Measurements from ENCODE around the gene RAB13.

Gene RAB13

DNA sequence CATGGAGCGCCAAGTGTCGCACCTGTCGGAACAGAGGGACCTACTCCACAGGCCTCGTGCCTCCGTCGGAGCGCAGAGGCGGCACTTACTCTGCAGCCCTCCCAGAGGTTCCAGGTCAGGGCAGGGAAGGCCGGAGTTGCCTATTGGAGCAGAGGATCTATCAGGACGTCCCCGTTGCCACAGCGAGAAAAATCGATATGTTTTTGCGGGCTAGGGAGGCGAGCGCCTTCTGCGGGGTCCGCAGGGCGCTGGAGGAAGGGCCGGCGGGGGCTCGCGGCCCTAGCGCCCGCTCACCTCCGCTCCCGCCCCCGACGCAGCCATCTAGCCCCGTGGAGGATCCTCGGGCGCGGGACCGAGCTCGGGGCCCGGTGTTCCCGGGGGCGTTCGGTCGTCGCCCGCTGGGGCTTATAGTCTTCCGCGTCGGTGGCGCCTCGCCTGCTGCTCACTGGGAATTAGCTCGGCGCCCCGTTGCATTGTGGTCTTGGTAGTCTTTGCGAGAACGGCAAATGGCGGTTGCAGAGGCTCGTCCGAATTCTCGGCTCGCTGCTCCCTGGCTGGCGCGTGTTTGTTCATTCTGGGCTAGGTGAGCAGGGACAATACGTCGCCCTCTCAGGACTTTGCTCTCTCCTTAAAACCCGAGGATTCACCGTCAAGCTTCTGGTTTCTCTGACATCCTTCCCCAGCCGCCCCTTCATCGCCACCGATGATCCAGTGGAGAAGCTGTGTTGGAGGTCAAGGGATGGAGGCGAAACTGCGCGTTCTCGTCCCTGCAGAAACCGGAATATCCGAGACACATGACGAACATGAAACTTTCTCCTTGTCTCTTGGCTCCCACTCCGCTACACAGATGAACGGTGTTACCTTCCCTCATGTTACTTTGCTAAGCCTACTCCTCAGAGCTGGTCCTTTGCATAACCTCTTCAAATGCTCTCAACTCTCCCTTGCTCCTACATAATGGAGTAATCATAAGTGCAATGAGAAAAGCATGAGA, 8.6 kb downstream of the RAB13 start, which contains the start of gene JTB:
JTB (minus strand) TSS at position 425 of the 991 bp plus-strand sequence; CDS start at position 3, 422 bp downstream.
- FAIRE-seq: no peak

- no peak for FAIRE-seq
Measured at GRCh38 chr1:153976819-153977249, 9.3 kb downstream of the RAB13 start.

GRCh38 chr1:153973525-153973924, 12.6 kb downstream of the RAB13 start:
- FAIRE-seq: no peak

DNA sequence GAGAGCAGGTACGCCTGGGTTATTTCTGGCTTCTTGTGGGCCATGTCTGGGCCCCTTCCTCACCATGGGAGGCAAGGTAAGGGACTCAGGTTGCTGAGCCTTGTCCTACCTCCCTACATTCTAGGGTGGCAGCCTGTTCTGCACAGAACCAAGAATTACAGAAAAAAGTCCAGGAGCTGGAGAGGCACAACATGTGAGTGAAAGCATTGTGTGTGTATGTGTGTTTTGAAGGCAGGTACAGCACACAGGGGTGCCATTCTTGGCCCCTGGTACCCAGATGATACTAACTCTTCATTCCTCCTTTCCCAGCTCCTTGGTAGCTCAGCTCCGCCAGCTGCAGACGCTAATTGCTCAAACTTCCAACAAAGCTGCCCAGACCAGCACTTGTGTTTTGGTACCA, 13.1 kb downstream of the RAB13 start:
- FAIRE-seq: no peak

- no peak for FAIRE-seq
Measured at GRCh38 chr1:153970346-153970745, 15.8 kb downstream of the RAB13 start.

GRCh38 chr1:153968972-153969371, 17.2 kb downstream of the RAB13 start:
- no peak for FAIRE-seq

GRCh38 chr1:153968408-153968807, 17.7 kb downstream of the RAB13 start:
- no peak for FAIRE-seq

GRCh38 chr1:153968000-153968363, 18.2 kb downstream of the RAB13 start:
- no peak for FAIRE-seq

- FAIRE-seq: peak; percentile 90
Measured at GRCh38 chr1:153967107-153967999, 18.8 kb downstream of the RAB13 start, which contains the start of gene CREB3L4. CREB3L4 (plus strand) TSS chr1:153967902; CDS start chr1:153968526, 624 bp downstream.

GRCh38 chr1:153963850-153964331, 22.2 kb downstream of the RAB13 start:
- no peak for FAIRE-seq

- FAIRE-seq: no peak
Measured at GRCh38 chr1:153963030-153963849, 22.9 kb downstream of the RAB13 start, which contains the start of gene SLC39A1. SLC39A1 (minus strand) TSS chr1:153963537; CDS start chr1:153962715, 822 bp downstream.

- no peak for FAIRE-seq
Measured at GRCh38 chr1:153962088-153963029, 23.8 kb downstream of the RAB13 start.

DNA sequence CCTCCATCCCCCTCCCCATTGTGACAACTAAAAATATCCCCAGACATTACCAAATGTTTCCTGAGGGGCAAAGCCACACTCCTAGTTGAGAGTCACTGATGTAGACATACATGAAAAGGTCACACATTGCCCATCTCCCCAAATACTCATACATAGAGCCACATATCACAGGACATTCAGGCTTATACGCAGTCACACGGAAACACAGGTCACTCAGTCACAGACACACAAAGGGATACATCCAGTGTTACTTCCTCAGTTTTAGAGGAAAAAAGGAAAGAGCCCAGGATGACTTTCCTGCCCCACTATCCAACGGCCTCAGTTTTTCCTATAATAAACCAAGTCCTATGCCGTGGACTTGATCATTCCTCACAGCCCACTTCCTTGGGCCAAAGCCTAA, 24.7 kb downstream of the RAB13 start:
- no peak for FAIRE-seq

GRCh38 chr1:153960206-153960605, 25.9 kb downstream of the RAB13 start:
- no peak for FAIRE-seq

GRCh38 chr1:153959454-153959853, 26.7 kb downstream of the RAB13 start:
- FAIRE-seq: no peak

DNA sequence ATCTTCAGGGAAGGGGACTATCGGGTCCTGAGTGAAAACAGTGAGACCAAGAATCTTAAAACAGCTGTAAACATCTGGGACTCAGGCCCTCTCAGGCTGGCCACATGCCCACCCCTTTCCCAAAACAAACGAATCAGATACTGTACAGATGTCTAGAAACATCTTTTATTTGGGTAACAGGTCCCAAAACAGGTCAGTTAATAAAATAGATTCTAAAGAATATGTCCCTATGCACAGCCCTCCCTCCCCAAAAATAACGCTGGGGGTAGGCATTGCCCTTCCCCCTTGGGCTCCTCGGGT, 27.2 kb downstream of the RAB13 start:
- FAIRE-seq: no peak

- FAIRE-seq: peak; percentile 94
Measured at GRCh38 chr1:153958111-153958960, 27.8 kb downstream of the RAB13 start, which contains the start of gene CRTC2. CRTC2 (minus strand) TSS chr1:153958612; CDS start chr1:153958497, 115 bp downstream.

- FAIRE-seq: no peak
Measured at GRCh38 chr1:153957744-153958110, 28.4 kb downstream of the RAB13 start.

- no peak for FAIRE-seq
Measured at GRCh38 chr1:153956997-153957715, 29.0 kb downstream of the RAB13 start.
